Measurements from ENCODE around the gene CNTNAP1. TPM values are rescaled to one million over a fixed set of nuclear protein-coding genes. Genes with fewer than 3 reads are reported as not detected.
A peak's percentile ranks its signal among the peaks of the same experiment; 100 is the strongest.

Gene CNTNAP1
- total RNA-seq, 1 donor from 2014 or later = 2.3 TPM

GRCh38 chr17:42669705-42669976 lies 12.7 kb upstream of the CNTNAP1 start:
- peaks cover 26% of the 10 kb centered on the region for H3K36me3 Mint-ChIP-seq (ENCODE audit: insufficient read depth)
- no peaks in the 10 kb centered on the region for H3K9me3 Mint-ChIP-seq (ENCODE audit: low read depth)
- H3K4me3 Mint-ChIP-seq (ENCODE audit: low read depth) = no peak overlapping the region
- TF ChIP-seq, protein P1, sequence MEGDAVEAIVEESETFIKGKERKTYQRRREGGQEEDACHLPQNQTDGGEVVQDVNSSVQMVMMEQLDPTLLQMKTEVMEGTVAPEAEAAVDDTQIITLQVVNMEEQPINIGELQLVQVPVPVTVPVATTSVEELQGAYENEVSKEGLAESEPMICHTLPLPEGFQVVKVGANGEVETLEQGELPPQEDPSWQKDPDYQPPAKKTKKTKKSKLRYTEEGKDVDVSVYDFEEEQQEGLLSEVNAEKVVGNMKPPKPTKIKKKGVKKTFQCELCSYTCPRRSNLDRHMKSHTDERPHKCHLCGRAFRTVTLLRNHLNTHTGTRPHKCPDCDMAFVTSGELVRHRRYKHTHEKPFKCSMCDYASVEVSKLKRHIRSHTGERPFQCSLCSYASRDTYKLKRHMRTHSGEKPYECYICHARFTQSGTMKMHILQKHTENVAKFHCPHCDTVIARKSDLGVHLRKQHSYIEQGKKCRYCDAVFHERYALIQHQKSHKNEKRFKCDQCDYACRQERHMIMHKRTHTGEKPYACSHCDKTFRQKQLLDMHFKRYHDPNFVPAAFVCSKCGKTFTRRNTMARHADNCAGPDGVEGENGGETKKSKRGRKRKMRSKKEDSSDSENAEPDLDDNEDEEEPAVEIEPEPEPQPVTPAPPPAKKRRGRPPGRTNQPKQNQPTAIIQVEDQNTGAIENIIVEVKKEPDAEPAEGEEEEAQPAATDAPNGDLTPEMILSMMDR (IDR thresholded peaks at IDR 0.05; ENCODE audit: unreplicated experiment) = no peak
- H3K4me1 Mint-ChIP-seq (ENCODE audit: low read depth) = peaks cover 5% of the 10 kb centered on the region
- peaks cover 41% of the 10 kb centered on the region for H3K27me3 Mint-ChIP-seq
- DNase-seq (ENCODE audit: low spot score, unreplicated experiment) = no peak
- no peak overlapping the region for H3K27ac Mint-ChIP-seq

- no peak overlapping the region for H3K4me3 Mint-ChIP-seq (ENCODE audit: low read depth)
- H3K27ac Mint-ChIP-seq = no peak overlapping the region
- no peaks in the 10 kb centered on the region for H3K9me3 Mint-ChIP-seq (ENCODE audit: low read depth)
- TF ChIP-seq, protein P1 (IDR thresholded peaks at IDR 0.05; ENCODE audit: unreplicated experiment) = peak; percentile 32
- peaks cover 7% of the 10 kb centered on the region for H3K4me1 Mint-ChIP-seq (ENCODE audit: low read depth)
- H3K27me3 Mint-ChIP-seq = peaks cover 43% of the 10 kb centered on the region
- H3K36me3 Mint-ChIP-seq (ENCODE audit: insufficient read depth) = peaks cover 26% of the 10 kb centered on the region
- DNase-seq (ENCODE audit: low spot score, unreplicated experiment) = no peak
Measured at GRCh38 chr17:42669977-42670788, 12.1 kb upstream of the CNTNAP1 start.

- Mint-ChIP-seq H3K36me3 (ENCODE audit: insufficient read depth) (peaks cover 23% of the 10 kb centered on the region), H3K9me3 (ENCODE audit: low read depth) (no peaks in the 10 kb centered on the region), H3K27ac (no peak overlapping the region), H3K27me3 (peaks cover 43% of the 10 kb centered on the region), H3K4me3 (ENCODE audit: low read depth) (no peak overlapping the region), H3K4me1 (ENCODE audit: low read depth) (peaks cover 7% of the 10 kb centered on the region)
- TF ChIP-seq, protein P1 (IDR thresholded peaks at IDR 0.05; ENCODE audit: unreplicated experiment) = no peak
- DNase-seq (ENCODE audit: low spot score, unreplicated experiment) = no peak
Measured at GRCh38 chr17:42670789-42671657, 11.3 kb upstream of the CNTNAP1 start.

DNA sequence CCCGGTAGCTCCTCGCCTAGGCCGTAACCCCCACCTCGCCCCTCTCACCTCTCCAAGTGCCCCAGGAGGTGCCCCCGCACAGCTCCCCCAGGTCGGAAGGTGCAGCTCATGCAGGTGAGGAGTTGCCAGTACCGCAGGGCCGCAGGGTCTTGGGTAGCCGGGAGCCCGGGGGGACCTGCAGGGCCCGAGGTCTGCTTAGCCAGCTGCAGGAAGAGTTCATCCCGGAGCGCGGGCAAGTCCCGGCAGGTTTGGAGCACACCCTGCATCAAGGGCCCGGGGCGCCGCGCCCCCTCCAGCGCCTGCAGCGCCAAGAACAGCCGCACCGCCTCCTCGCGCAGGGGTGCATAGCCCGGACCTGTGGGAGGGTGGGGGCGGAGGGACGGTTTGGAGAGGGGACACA lies 10.3 kb upstream of the CNTNAP1 start:
- TF ChIP-seq, protein P1 (IDR thresholded peaks at IDR 0.05; ENCODE audit: unreplicated experiment) = no peak
- Mint-ChIP-seq H3K4me1 (ENCODE audit: low read depth) (peaks cover 7% of the 10 kb centered on the region), H3K4me3 (ENCODE audit: low read depth) (no peak overlapping the region), H3K9me3 (ENCODE audit: low read depth) (no peaks in the 10 kb centered on the region), H3K27ac (no peak overlapping the region), H3K36me3 (ENCODE audit: insufficient read depth) (peaks cover 20% of the 10 kb centered on the region), H3K27me3 (peaks cover 43% of the 10 kb centered on the region)
- DNase-seq (ENCODE audit: low spot score, unreplicated experiment) = no peak

DNA sequence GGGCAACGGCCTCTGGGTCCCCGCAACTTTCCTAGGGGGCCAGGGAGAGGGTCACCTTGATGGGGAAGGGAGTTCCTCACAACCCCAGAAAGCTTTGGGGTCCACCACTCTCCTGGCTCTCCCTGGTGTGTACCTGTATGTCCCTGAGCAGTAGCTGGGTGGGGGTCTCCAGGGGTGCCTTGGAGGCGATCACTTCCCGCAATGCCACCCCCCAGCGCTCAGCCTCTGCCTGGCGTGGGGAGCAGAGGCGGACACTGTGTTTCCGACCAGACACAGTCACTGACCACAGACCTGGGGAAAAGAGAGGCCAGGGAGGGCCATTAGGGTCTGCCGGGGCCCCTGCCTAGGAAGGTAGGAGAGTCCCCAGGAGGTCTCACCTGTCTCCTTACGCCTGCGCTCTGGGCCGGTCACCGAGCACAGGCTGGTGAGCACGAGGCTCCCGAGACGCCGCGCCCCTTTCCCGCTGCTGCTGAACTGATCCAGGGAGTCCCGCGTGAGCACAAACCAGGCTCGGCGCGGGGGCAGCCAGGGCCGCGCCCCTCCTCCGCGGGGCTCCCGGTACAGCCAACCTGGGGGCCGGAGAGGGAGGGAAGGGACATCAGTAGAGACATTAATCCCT lies 9.0 kb upstream of the CNTNAP1 start:
- no peaks in the 10 kb centered on the region for H3K9me3 Mint-ChIP-seq (ENCODE audit: low read depth)
- H3K27me3 Mint-ChIP-seq = peaks cover 43% of the 10 kb centered on the region
- DNase-seq (ENCODE audit: low spot score, unreplicated experiment) = no peak
- H3K36me3 Mint-ChIP-seq (ENCODE audit: insufficient read depth) = peaks cover 20% of the 10 kb centered on the region
- TF ChIP-seq, protein P1 (IDR thresholded peaks at IDR 0.05; ENCODE audit: unreplicated experiment) = no peak
- no peak overlapping the region for H3K4me3 Mint-ChIP-seq (ENCODE audit: low read depth)
- H3K27ac Mint-ChIP-seq = no peak overlapping the region
- peaks cover 12% of the 10 kb centered on the region for H3K4me1 Mint-ChIP-seq (ENCODE audit: low read depth)

All from progenitor cell of endocrine pancreas (in vitro differentiated cells).